ENCODE measurements around the gene PPP2R2B.

The PPP2R2B gene

GRCh38 chr5:146628950-146629349 is 249.6 kb downstream of the PPP2R2B start:
- no peak overlapping the region for H2BK15ac ChIP-seq (ENCODE audit: low read depth, poor library complexity, severe bottlenecking)
- DNase-seq: no peak
- H3K79me1 ChIP-seq (replicated peaks; ENCODE audit: low read length, poor library complexity, severe bottlenecking): no peaks in the 10 kb centered on the region
- H3K14ac ChIP-seq (ENCODE audit: low read length in 2 of 2): no peak overlapping the region
- 70% methylated on average over 5 of the region's 5 CpGs for WGBS
- no peaks in the 10 kb centered on the region for H3K27me3 ChIP-seq (ENCODE audit: control insufficient read depth in 1 of 2, insufficient read depth in 1 of 2, low read length in 2 of 2)
- H3K18ac ChIP-seq (ENCODE audit: low read depth in 1 of 2, low read length in 2 of 2): no peak overlapping the region
- no peak overlapping the region for H3K27ac ChIP-seq (ENCODE audit: low read length, poor library complexity, severe bottlenecking)
- no peak overlapping the region for H4K8ac ChIP-seq (ENCODE audit: low read length)
- H2AK5ac ChIP-seq (ENCODE audit: low read length, severe bottlenecking): no peak overlapping the region
- no peak overlapping the region for H3K4me2 ChIP-seq (ENCODE audit: low read length, poor library complexity, severe bottlenecking)
- H2BK5ac ChIP-seq (ENCODE audit: low read depth, low read length, poor library complexity, severe bottlenecking): no peak overlapping the region
- no peak overlapping the region for H2BK120ac ChIP-seq (ENCODE audit: low read depth, low read length)
- no peak overlapping the region for H3K9ac ChIP-seq (ENCODE audit: low read length)
- no peaks in the 10 kb centered on the region for H3K9me3 ChIP-seq (ENCODE audit: control insufficient read depth, low read length)
- no peak overlapping the region for H3K4ac ChIP-seq (ENCODE audit: low read depth in 1 of 2, low read length in 2 of 2)
- H3K23ac ChIP-seq (ENCODE audit: low read length in 2 of 2): no peak overlapping the region
- H2BK12ac ChIP-seq (ENCODE audit: low read length in 2 of 2): no peak overlapping the region
- H2AFZ ChIP-seq (ENCODE audit: low read depth, low read length): no peak overlapping the region
- no peaks in the 10 kb centered on the region for H3K36me3 ChIP-seq (ENCODE audit: control insufficient read depth in 1 of 2, insufficient read depth in 2 of 2, low read depth in 1 of 2, low read length in 2 of 2)
- H3K4me1 ChIP-seq (ENCODE audit: control insufficient read depth, insufficient read depth, low read depth, low read length): no peaks in the 10 kb centered on the region
- no peak overlapping the region for H4K91ac ChIP-seq (ENCODE audit: low read length)
- H3K4me3 ChIP-seq (ENCODE audit: insufficient read depth in 1 of 2, low read depth in 1 of 2, low read length in 2 of 2): no peak overlapping the region

DNA sequence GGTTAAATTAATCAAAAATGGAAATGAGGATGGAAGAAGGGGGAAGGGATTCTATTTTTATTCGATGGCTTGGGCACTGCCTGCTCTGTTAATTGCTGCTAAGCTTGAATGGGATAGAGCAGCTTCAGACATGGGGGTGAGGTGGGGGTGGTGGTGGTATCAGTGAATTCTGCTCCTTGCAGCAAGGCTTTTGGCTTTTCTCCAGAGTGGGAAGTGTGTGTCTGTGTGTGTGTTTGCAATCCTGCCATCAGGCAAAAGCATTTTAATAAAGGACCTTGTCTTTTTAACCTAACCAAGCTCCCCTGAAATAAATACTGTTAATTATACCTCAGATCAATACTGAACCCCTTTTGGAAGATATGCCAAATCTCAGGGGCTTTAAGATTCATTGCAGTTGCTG is 251.6 kb downstream of the PPP2R2B start:
- Histone ChIP-seq H2BK12ac (ENCODE audit: low read length in 2 of 2) (no peak overlapping the region), H2AK5ac (ENCODE audit: low read length, severe bottlenecking) (no peak overlapping the region)

GRCh38 chr5:146624179-146624578 is 254.4 kb downstream of the PPP2R2B start:
- Histone ChIP-seq H2BK12ac (ENCODE audit: low read length in 2 of 2) (no peak overlapping the region), H3K27me3 (ENCODE audit: control insufficient read depth in 1 of 2, insufficient read depth in 1 of 2, low read length in 2 of 2) (no peaks in the 10 kb centered on the region), H3K9ac (ENCODE audit: low read length) (no peak overlapping the region), H3K18ac (ENCODE audit: low read depth in 1 of 2, low read length in 2 of 2) (no peak overlapping the region), H3K79me1 (replicated peaks; ENCODE audit: low read length, poor library complexity, severe bottlenecking) (no peaks in the 10 kb centered on the region), H3K4me1 (ENCODE audit: control insufficient read depth, insufficient read depth, low read depth, low read length) (no peaks in the 10 kb centered on the region), H3K23ac (ENCODE audit: low read length in 2 of 2) (no peak overlapping the region), H2AFZ (ENCODE audit: low read depth, low read length) (no peak overlapping the region), H3K36me3 (ENCODE audit: control insufficient read depth in 1 of 2, insufficient read depth in 2 of 2, low read depth in 1 of 2, low read length in 2 of 2) (no peaks in the 10 kb centered on the region), H2BK5ac (ENCODE audit: low read depth, low read length, poor library complexity, severe bottlenecking) (no peak overlapping the region), H3K9me3 (ENCODE audit: control insufficient read depth, low read length) (no peaks in the 10 kb centered on the region), H2AK5ac (ENCODE audit: low read length, severe bottlenecking) (no peak overlapping the region), H3K4me3 (ENCODE audit: insufficient read depth in 1 of 2, low read depth in 1 of 2, low read length in 2 of 2) (no peak overlapping the region), H3K27ac (ENCODE audit: low read length, poor library complexity, severe bottlenecking) (no peak overlapping the region), H3K4me2 (ENCODE audit: low read length, poor library complexity, severe bottlenecking) (no peak overlapping the region), H3K4ac (ENCODE audit: low read depth in 1 of 2, low read length in 2 of 2) (no peak overlapping the region), H2BK15ac (ENCODE audit: low read depth, poor library complexity, severe bottlenecking) (no peak overlapping the region), H4K91ac (ENCODE audit: low read length) (no peak overlapping the region), H2BK120ac (ENCODE audit: low read depth, low read length) (no peak overlapping the region), H3K14ac (ENCODE audit: low read length in 2 of 2) (no peak overlapping the region), H4K8ac (ENCODE audit: low read length) (no peak overlapping the region)
- WGBS: 50% methylated on average over 2 of the region's 2 CpGs
- no peak for DNase-seq

More for the DNA sequence above, 251.6 kb downstream of the PPP2R2B start:
- Histone ChIP-seq H3K4ac (ENCODE audit: low read depth in 1 of 2, low read length in 2 of 2) (no peak overlapping the region), H3K14ac (ENCODE audit: low read length in 2 of 2) (no peak overlapping the region), H4K8ac (ENCODE audit: low read length) (no peak overlapping the region), H3K79me1 (replicated peaks; ENCODE audit: low read length, poor library complexity, severe bottlenecking) (no peaks in the 10 kb centered on the region), H3K4me3 (ENCODE audit: insufficient read depth in 1 of 2, low read depth in 1 of 2, low read length in 2 of 2) (no peak overlapping the region), H3K27me3 (ENCODE audit: control insufficient read depth in 1 of 2, insufficient read depth in 1 of 2, low read length in 2 of 2) (no peaks in the 10 kb centered on the region), H2AFZ (ENCODE audit: low read depth, low read length) (no peak overlapping the region), H4K91ac (ENCODE audit: low read length) (no peak overlapping the region), H2BK120ac (ENCODE audit: low read depth, low read length) (no peak overlapping the region), H3K9ac (ENCODE audit: low read length) (no peak overlapping the region), H3K4me2 (ENCODE audit: low read length, poor library complexity, severe bottlenecking) (no peak overlapping the region), H3K23ac (ENCODE audit: low read length in 2 of 2) (no peak overlapping the region), H2BK15ac (ENCODE audit: low read depth, poor library complexity, severe bottlenecking) (no peak overlapping the region), H3K9me3 (ENCODE audit: control insufficient read depth, low read length) (no peaks in the 10 kb centered on the region), H3K36me3 (ENCODE audit: control insufficient read depth in 1 of 2, insufficient read depth in 2 of 2, low read depth in 1 of 2, low read length in 2 of 2) (no peaks in the 10 kb centered on the region), H3K27ac (ENCODE audit: low read length, poor library complexity, severe bottlenecking) (no peak overlapping the region), H2BK5ac (ENCODE audit: low read depth, low read length, poor library complexity, severe bottlenecking) (no peak overlapping the region), H3K4me1 (ENCODE audit: control insufficient read depth, insufficient read depth, low read depth, low read length) (no peaks in the 10 kb centered on the region), H3K18ac (ENCODE audit: low read depth in 1 of 2, low read length in 2 of 2) (no peak overlapping the region)
- no peak for DNase-seq
- 69% methylated on average over 1 of the region's 1 CpG for WGBS

DNA sequence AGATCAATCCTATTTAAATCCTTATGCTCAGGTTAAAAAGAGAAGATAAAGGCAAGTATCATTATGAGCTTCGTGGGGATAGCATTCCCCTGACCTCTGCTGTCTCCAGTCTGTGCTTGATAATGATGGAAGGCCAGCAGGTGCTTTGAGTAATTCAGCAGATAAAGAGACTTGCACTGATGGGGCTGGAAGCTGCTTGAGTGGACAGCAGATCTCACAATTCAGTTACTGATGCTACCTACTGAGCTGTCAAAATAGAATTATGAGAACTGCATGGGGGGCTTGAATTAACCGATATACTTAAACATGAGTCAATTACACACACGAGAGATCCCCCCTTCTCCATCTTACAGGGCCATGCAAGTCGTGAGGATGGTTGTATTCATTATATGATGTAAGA is 254.9 kb downstream of the PPP2R2B start:
- Histone ChIP-seq H3K18ac (ENCODE audit: low read depth in 1 of 2, low read length in 2 of 2) (no peak overlapping the region), H3K23ac (ENCODE audit: low read length in 2 of 2) (no peak overlapping the region), H3K36me3 (ENCODE audit: control insufficient read depth in 1 of 2, insufficient read depth in 2 of 2, low read depth in 1 of 2, low read length in 2 of 2) (no peaks in the 10 kb centered on the region), H4K8ac (ENCODE audit: low read length) (no peak overlapping the region), H3K4me3 (ENCODE audit: insufficient read depth in 1 of 2, low read depth in 1 of 2, low read length in 2 of 2) (no peak overlapping the region), H2AFZ (ENCODE audit: low read depth, low read length) (no peak overlapping the region), H3K27ac (ENCODE audit: low read length, poor library complexity, severe bottlenecking) (no peak overlapping the region), H3K4me2 (ENCODE audit: low read length, poor library complexity, severe bottlenecking) (no peak overlapping the region), H4K91ac (ENCODE audit: low read length) (no peak overlapping the region), H3K9ac (ENCODE audit: low read length) (no peak overlapping the region), H3K9me3 (ENCODE audit: control insufficient read depth, low read length) (no peaks in the 10 kb centered on the region), H3K27me3 (ENCODE audit: control insufficient read depth in 1 of 2, insufficient read depth in 1 of 2, low read length in 2 of 2) (no peaks in the 10 kb centered on the region), H2AK5ac (ENCODE audit: low read length, severe bottlenecking) (no peak overlapping the region), H3K4ac (ENCODE audit: low read depth in 1 of 2, low read length in 2 of 2) (no peak overlapping the region), H3K79me1 (replicated peaks; ENCODE audit: low read length, poor library complexity, severe bottlenecking) (no peaks in the 10 kb centered on the region), H3K4me1 (ENCODE audit: control insufficient read depth, insufficient read depth, low read depth, low read length) (no peaks in the 10 kb centered on the region), H3K14ac (ENCODE audit: low read length in 2 of 2) (no peak overlapping the region), H2BK12ac (ENCODE audit: low read length in 2 of 2) (no peak overlapping the region), H2BK15ac (ENCODE audit: low read depth, poor library complexity, severe bottlenecking) (no peak overlapping the region), H2BK5ac (ENCODE audit: low read depth, low read length, poor library complexity, severe bottlenecking) (no peak overlapping the region), H2BK120ac (ENCODE audit: low read depth, low read length) (no peak overlapping the region)
- no peak for DNase-seq
- WGBS: 50% methylated on average over 1 of the region's 4 CpGs

Data from mesenchymal stem cell (in vitro differentiated cells and primary cell).